GM19397 (cell line): Measurements from ENCODE around the gene DCAF6.
A peak's percentile ranks its signal among the peaks of the same experiment; 100 is the strongest.
"Not testable (repeated sequence)": the region's sequence is repeated elsewhere in the genome, so short reads cannot be mapped to it uniquely, and the experiment has no call there.

Source experiments
- ATAC-seq: cut with Tn5 transposase; IDR thresholded peaks from one replicate; pipeline ENCODE4 v1.9.1; 2021; ENCODE audit warnings: mild to moderate bottlenecking, moderate library complexity; ENCODE audit not compliant: unreplicated experiment

DCAF6 gene

GRCh38 chr1:167924102-167924501 is 12.4 kb upstream of the DCAF6 start:
- ATAC-seq: no peak

- ATAC-seq: no peak
Measured at GRCh38 chr1:167924543-167925231, 11.8 kb upstream of the DCAF6 start.

GRCh38 chr1:167926486-167926997 is 9.9 kb upstream of the DCAF6 start:
- no peak for ATAC-seq

- peak; percentile 52 for ATAC-seq
Measured at GRCh38 chr1:167927046-167927754, 9.3 kb upstream of the DCAF6 start.

GRCh38 chr1:167928457-167928852 is 8.0 kb upstream of the DCAF6 start:
- no peak for ATAC-seq

- not testable (repeated sequence) for ATAC-seq
Measured at GRCh38 chr1:167928919-167929318, 7.6 kb upstream of the DCAF6 start.

GRCh38 chr1:167929725-167930124 is 6.8 kb upstream of the DCAF6 start:
- ATAC-seq: no peak

- ATAC-seq: no peak
Measured at GRCh38 chr1:167933788-167934187, 2.7 kb upstream of the DCAF6 start.

- no peak for ATAC-seq
Measured at GRCh38 chr1:167934426-167935215, 1.9 kb upstream of the DCAF6 start.

GRCh38 chr1:167935216-167936067 is 1.0 kb upstream of the DCAF6 start:
- peak; percentile 11 for ATAC-seq

- peak; percentile 13 for ATAC-seq
Measured at GRCh38 chr1:167936930-167937708, 636 bp downstream of the DCAF6 start, which contains the start of gene MPC2. Gene MPC2, minus strand, starts transcription at chr1:167937072. Its CDS starts 1,231 bp downstream, at chr1:167935841.

GRCh38 chr1:167937709-167938010 is 1.2 kb downstream of the DCAF6 start:
- no peak for ATAC-seq

GRCh38 chr1:167938080-167938636 is 1.7 kb downstream of the DCAF6 start:
- ATAC-seq: no peak

GRCh38 chr1:167940264-167940663 is 3.8 kb downstream of the DCAF6 start:
- ATAC-seq: no peak

- no peak for ATAC-seq
Measured at GRCh38 chr1:167943541-167943940, 7.1 kb downstream of the DCAF6 start.

- ATAC-seq: no peak
Measured at GRCh38 chr1:167947733-167948132, 11.2 kb downstream of the DCAF6 start.

GRCh38 chr1:167949785-167950184 is 13.3 kb downstream of the DCAF6 start:
- ATAC-seq: no peak

- ATAC-seq: no peak
Measured at GRCh38 chr1:167950569-167950968, 14.1 kb downstream of the DCAF6 start.

GRCh38 chr1:167955915-167956314 is 19.4 kb downstream of the DCAF6 start:
- no peak for ATAC-seq

GRCh38 chr1:167957710-167958109 is 21.2 kb downstream of the DCAF6 start:
- no peak for ATAC-seq
